ENCODE data around the gene ZBTB22. TPM values are rescaled to one million over a fixed set of nuclear protein-coding genes. Genes with fewer than 3 reads are reported as not detected.
"Not testable (repeated sequence)": the region's sequence is repeated elsewhere in the genome, so short reads cannot be mapped to it uniquely, and the experiment has no call there.

Gene ZBTB22
- total and polyA plus RNA-seq, 4 donors: 16.4 to 25.7 (median 20.9) TPM

- no peak for TF ChIP-seq CTCF (IDR thresholded peaks at IDR 0.05; ENCODE audit: control extremely low read depth, extremely low read depth)
- 70 to 89% methylated on average over 5 of the region's 5 CpGs for WGBS, 2 donors
Observed at GRCh38 chr6:33347816-33348215, 30.3 kb upstream of the ZBTB22 start.

GRCh38 chr6:33346972-33347371 is 29.4 kb upstream of the ZBTB22 start:
- H3K9ac ChIP-seq (ENCODE audit: insufficient read depth in 1 of 2, low read length in 2 of 2); H3K27ac ChIP-seq (ENCODE audit: low read depth in 1 of 2, low read length in 1 of 2); H3K4me3 ChIP-seq; H3K4me1 ChIP-seq (ENCODE audit: control insufficient read depth in 5 of 5, insufficient read depth in 5 of 5, low read length in 5 of 5); H3K36me3 ChIP-seq (ENCODE audit: control insufficient read depth in 4 of 4, insufficient read depth in 4 of 4, low read length in 4 of 4); DNase-seq; ATAC-seq (ENCODE audit: insufficient read depth, low FRiP score); H3K9me3 ChIP-seq (ENCODE audit: control insufficient read depth in 4 of 4, insufficient read depth in 3 of 4, low read length in 3 of 4); H3K27me3 ChIP-seq (ENCODE audit: control insufficient read depth in 3 of 3, insufficient read depth in 3 of 3, low read length in 2 of 3): not testable (repeated sequence)
- WGBS, 2 donors: 73 to 83% methylated on average over 5 of the region's 5 CpGs

More at GRCh38 chr6:33347816-33348215, 30.3 kb upstream of the ZBTB22 start:
- no peak for ATAC-seq (ENCODE audit: insufficient read depth, low FRiP score)
- Histone ChIP-seq H3K27ac (ENCODE audit: low read depth in 1 of 2, low read length in 1 of 2) (peak overlapping the region in 1 of 2 donors; percentile 31), H3K9me3 (ENCODE audit: control insufficient read depth in 4 of 4, insufficient read depth in 3 of 4, low read length in 3 of 4) (no peaks in the 10 kb centered on the region), H3K4me1 (ENCODE audit: control insufficient read depth in 5 of 5, insufficient read depth in 5 of 5, low read length in 5 of 5) (peaks cover 0 to 5% (median 0%) of the 10 kb centered on the region in 5 donors), H3K4me3 (no peak overlapping the region), H3K36me3 (ENCODE audit: control insufficient read depth in 4 of 4, insufficient read depth in 4 of 4, low read length in 4 of 4) (no peaks in the 10 kb centered on the region), H3K27me3 (ENCODE audit: control insufficient read depth in 3 of 3, insufficient read depth in 3 of 3, low read length in 2 of 3) (no peaks in the 10 kb centered on the region), H3K9ac (ENCODE audit: insufficient read depth in 1 of 2, low read length in 2 of 2) (no peak overlapping the region)
- DNase-seq: no peak

DNA sequence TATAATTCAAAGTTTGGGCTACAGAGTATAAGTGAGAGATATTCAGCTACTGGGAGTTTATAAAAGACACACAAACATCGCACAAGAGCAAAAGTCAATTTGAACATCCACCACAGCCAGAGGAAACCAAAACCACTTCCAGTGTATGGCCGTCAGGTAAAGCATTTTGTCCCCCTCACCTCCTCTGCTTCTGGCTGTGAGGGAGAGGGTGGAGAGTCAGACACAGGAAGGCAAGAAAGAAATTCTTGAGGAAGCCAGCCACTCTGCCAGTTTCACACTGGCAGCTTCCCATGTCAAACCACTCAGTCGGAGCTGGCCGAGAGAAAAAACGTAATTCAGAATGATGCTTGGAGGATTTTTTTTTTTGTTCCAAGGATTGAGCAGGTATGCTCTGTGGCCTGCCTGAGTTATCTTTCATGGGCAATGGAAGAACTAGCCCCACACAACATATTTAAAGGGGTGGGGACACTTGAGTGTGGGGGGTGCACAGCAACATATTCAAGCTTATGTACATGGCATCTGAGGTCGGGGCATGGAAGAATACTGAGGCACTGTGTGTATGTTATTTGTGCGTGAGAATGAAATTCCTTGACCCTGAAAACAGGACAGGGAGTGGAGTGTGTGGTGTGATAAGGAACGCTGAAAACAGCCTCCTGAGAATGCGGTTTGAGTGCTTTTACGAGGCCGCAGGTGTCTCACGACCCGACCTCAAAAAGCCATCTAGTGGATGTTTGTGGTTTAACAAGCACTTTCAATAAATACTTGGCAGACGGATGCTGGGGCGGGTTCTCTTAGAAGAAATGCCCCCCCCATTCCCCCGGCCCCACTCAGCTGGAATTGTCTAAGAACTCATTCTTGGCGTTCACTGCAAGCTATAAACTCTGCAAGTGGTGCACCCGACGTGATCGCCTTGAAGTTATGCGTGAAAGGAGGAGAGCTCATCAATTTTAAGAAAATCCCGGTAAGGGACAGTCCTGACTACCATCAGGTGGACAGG is 27.5 kb upstream of the ZBTB22 start:
- Histone ChIP-seq H3K4me1 (ENCODE audit: control insufficient read depth in 5 of 5, insufficient read depth in 5 of 5, low read length in 5 of 5) (peaks cover 0 to 5% (median 0%) of the 10 kb centered on the region in 5 donors), H3K9me3 (ENCODE audit: control insufficient read depth in 4 of 4, insufficient read depth in 3 of 4, low read length in 3 of 4) (no peaks in the 10 kb centered on the region), H3K36me3 (ENCODE audit: control insufficient read depth in 4 of 4, insufficient read depth in 4 of 4, low read length in 4 of 4) (no peaks in the 10 kb centered on the region), H3K27ac (ENCODE audit: low read depth in 1 of 2, low read length in 1 of 2) (peak overlapping the region in 1 of 2 donors; percentile 82), H3K27me3 (ENCODE audit: control insufficient read depth in 3 of 3, insufficient read depth in 3 of 3, low read length in 2 of 3) (no peaks in the 10 kb centered on the region), H3K9ac (ENCODE audit: insufficient read depth in 1 of 2, low read length in 2 of 2) (no peak overlapping the region), H3K4me3 (no peak overlapping the region)
- ATAC-seq (ENCODE audit: insufficient read depth, low FRiP score) (peak; percentile 85), DNase-seq (peak; percentile 71 to 86 (median 83))
- WGBS, 2 donors: 10 to 11% methylated on average over 22 of the region's 22 CpGs
- TF ChIP-seq CTCF (IDR thresholded peaks at IDR 0.05; ENCODE audit: control extremely low read depth, extremely low read depth): peak; percentile 42

GRCh38 chr6:33343953-33344611 is 26.5 kb upstream of the ZBTB22 start:
- H3K27me3 ChIP-seq (ENCODE audit: control insufficient read depth in 3 of 3, insufficient read depth in 3 of 3, low read length in 2 of 3): no peaks in the 10 kb centered on the region
- WGBS, 2 donors: 33 to 36% methylated on average over 6 of the region's 6 CpGs
- DNase-seq: no peak
- no peak for ATAC-seq (ENCODE audit: insufficient read depth, low FRiP score)
- H3K27ac ChIP-seq (ENCODE audit: low read depth in 1 of 2, low read length in 1 of 2): peak overlapping the region in 1 of 2 donors; percentile 84
- H3K36me3 ChIP-seq (ENCODE audit: control insufficient read depth in 4 of 4, insufficient read depth in 4 of 4, low read length in 4 of 4): no peaks in the 10 kb centered on the region
- peaks cover 0 to 5% (median 0%) of the 10 kb centered on the region in 5 donors for H3K4me1 ChIP-seq (ENCODE audit: control insufficient read depth in 5 of 5, insufficient read depth in 5 of 5, low read length in 5 of 5)
- H3K9ac ChIP-seq (ENCODE audit: insufficient read depth in 1 of 2, low read length in 2 of 2): no peak overlapping the region
- no peaks in the 10 kb centered on the region for H3K9me3 ChIP-seq (ENCODE audit: control insufficient read depth in 4 of 4, insufficient read depth in 3 of 4, low read length in 3 of 4)
- TF ChIP-seq CTCF (IDR thresholded peaks at IDR 0.05; ENCODE audit: control extremely low read depth, extremely low read depth): no peak
- no peak overlapping the region for H3K4me3 ChIP-seq

- H3K36me3 ChIP-seq (ENCODE audit: control insufficient read depth in 4 of 4, insufficient read depth in 4 of 4, low read length in 4 of 4); DNase-seq; H3K9me3 ChIP-seq (ENCODE audit: control insufficient read depth in 4 of 4, insufficient read depth in 3 of 4, low read length in 3 of 4); H3K9ac ChIP-seq (ENCODE audit: insufficient read depth in 1 of 2, low read length in 2 of 2); ATAC-seq (ENCODE audit: insufficient read depth, low FRiP score); H3K27me3 ChIP-seq (ENCODE audit: control insufficient read depth in 3 of 3, insufficient read depth in 3 of 3, low read length in 2 of 3); H3K27ac ChIP-seq (ENCODE audit: low read depth in 1 of 2, low read length in 1 of 2); H3K4me3 ChIP-seq; H3K4me1 ChIP-seq (ENCODE audit: control insufficient read depth in 5 of 5, insufficient read depth in 5 of 5, low read length in 5 of 5): not testable (repeated sequence)
- WGBS, 2 donors: 77 to 79% methylated on average over 7 of the region's 7 CpGs
Observed at GRCh38 chr6:33343606-33343952, 26.0 kb upstream of the ZBTB22 start.
